ENCODE measurements around the gene UBE2N.

UBE2N gene

GRCh38 chr12:93373961-93374656 is 67.6 kb downstream of the UBE2N start:
- no peak for DNase-seq (ENCODE audit: low spot score)
- TF ChIP-seq, protein P1, sequence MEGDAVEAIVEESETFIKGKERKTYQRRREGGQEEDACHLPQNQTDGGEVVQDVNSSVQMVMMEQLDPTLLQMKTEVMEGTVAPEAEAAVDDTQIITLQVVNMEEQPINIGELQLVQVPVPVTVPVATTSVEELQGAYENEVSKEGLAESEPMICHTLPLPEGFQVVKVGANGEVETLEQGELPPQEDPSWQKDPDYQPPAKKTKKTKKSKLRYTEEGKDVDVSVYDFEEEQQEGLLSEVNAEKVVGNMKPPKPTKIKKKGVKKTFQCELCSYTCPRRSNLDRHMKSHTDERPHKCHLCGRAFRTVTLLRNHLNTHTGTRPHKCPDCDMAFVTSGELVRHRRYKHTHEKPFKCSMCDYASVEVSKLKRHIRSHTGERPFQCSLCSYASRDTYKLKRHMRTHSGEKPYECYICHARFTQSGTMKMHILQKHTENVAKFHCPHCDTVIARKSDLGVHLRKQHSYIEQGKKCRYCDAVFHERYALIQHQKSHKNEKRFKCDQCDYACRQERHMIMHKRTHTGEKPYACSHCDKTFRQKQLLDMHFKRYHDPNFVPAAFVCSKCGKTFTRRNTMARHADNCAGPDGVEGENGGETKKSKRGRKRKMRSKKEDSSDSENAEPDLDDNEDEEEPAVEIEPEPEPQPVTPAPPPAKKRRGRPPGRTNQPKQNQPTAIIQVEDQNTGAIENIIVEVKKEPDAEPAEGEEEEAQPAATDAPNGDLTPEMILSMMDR (IDR thresholded peaks at IDR 0.05; ENCODE audit: extremely low read depth, missing control alignments): no peak

DNA sequence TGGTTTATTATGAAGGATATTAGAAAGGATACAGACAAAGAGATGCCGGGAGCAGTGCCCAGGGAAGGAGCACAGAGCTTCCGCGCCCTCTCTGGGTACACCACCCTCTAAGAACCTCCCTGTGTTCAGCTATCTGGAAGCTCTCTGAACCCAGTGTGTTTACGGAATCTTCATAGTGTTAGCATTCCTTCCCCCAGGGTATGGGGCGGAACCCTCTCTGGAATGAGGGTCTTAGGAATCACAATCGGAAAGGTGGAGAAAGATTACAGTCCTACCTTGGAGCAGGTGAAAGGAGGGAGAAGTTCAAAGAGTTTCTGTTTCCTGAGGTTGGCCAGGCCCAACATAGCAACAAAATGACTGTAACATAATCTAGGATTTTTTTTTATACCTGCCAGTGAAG is 70.8 kb downstream of the UBE2N start:
- TF ChIP-seq, protein P1 (IDR thresholded peaks at IDR 0.05; ENCODE audit: extremely low read depth, missing control alignments): no peak
- no peak for DNase-seq (ENCODE audit: low spot score)

DNA sequence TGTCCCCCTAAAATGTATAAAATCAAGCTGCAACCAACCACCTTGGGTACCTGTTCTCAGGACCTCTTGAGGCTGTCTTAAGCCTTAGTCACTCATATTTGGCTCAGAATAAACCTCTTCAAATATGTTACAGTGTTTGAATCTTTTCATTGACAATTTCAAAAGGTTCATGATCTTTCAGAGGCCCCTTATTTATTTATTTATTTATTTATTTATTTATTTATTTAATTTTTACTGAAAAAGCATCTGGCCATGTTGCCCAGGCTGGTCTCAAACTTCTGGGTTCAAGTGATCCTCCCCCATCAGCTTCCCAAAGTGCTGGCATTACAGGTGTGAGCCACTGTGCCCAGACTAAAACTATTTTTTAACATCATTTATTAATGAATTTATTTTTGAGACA is 72.2 kb downstream of the UBE2N start:
- TF ChIP-seq, protein P1 (IDR thresholded peaks at IDR 0.05; ENCODE audit: extremely low read depth, missing control alignments): no peak
- DNase-seq (ENCODE audit: low spot score): no peak

GRCh38 chr12:93368766-93369165 is 73.0 kb downstream of the UBE2N start:
- no peak for DNase-seq (ENCODE audit: low spot score)
- TF ChIP-seq, protein P1 (IDR thresholded peaks at IDR 0.05; ENCODE audit: extremely low read depth, missing control alignments): no peak

DNA sequence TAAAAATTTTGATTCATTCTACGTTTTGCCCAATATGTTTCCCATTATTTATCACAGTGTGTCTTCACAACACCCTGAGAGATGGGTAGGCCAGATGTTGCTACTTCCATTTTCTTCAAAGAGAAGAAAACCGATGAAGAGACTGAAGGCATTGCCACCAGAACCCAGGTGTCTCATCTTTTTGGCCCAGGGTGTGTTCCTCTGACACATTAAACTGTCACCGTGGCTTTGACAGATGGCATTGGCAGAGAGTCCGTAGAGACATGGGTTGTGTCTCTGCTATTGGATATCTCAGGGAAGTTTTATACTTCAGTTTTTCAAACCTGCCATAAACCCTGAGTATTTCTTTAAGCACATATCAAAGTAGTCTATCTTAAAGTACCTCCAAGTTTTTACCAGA is 75.3 kb downstream of the UBE2N start:
- TF ChIP-seq, protein P1 (IDR thresholded peaks at IDR 0.05; ENCODE audit: extremely low read depth, missing control alignments): no peak
- no peak for DNase-seq (ENCODE audit: low spot score)

DNA sequence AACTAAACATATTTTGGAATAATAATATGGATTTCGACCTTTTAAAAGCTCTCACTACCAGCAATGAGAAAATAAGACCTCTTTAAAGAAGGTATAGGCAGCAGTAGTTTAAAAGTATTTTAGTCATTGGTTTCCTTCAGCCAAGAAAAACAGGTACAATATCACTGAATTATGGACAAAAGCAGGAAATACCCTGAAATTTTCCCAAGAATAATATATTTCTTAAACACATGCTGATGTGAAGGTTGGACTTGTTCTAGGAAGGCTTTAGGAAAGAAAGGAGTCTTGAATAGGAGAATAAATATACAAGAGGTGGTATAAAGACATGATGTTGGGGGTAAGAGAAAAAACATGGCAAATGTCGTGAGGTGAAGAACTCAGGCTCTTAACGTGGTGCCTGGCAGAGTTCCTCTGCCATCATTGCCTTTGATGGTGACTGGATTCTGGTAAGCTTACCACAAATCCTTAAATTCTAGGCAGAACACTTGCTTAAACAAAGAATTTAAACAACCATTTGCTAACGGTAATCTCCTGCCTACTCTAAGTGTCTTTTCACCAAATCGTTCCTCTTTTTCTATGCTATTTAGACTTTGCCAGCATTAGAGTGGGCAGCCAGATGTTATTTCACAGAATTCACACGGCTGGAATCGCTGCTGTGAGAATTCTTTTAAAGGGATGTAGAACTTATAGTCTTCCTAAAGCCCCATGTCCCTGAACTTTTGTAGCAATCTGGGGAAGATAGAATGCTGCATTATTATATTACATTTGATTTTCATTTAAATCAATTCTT is 75.9 kb downstream of the UBE2N start:
- TF ChIP-seq, protein P1 (IDR thresholded peaks at IDR 0.05; ENCODE audit: extremely low read depth, missing control alignments): no peak

GRCh38 chr12:93363841-93364297 is 77.9 kb downstream of the UBE2N start:
- TF ChIP-seq, protein P1 (IDR thresholded peaks at IDR 0.05; ENCODE audit: extremely low read depth, missing control alignments): no peak
- peak; percentile 39 for DNase-seq (ENCODE audit: low spot score)

More for the DNA sequence above, 75.9 kb downstream of the UBE2N start:
- DNase-seq (ENCODE audit: low spot score): no peak
